GM23338 (cell line): ENCODE measurements around the gene USP46. TPM values are rescaled to one million over a fixed set of nuclear protein-coding genes. Genes with fewer than 3 reads are reported as not detected.

Experiments used
- ATAC-seq: fragments of 200-7000 bp; cut with Tn5 transposase; 3 replicates; pipeline ENCODE4 v1.9.1; 2020
- DNase-seq: peaks from one replicate; pipeline ENCODE4 v3.0.0-alpha.2; 2015; ENCODE audit warnings: low spot score
- H2AFZ ChIP-seq: fragments of 200-600 bp; sonication (generic); 2 replicates; pipeline ENCODE4 v1.8.0; 2016; ENCODE audit warnings: antibody characterized with exemption, mild to moderate bottlenecking, moderate library complexity
- H3F3A ChIP-seq: fragments of 200-600 bp; sonication (generic); replicated peaks from 2 replicates; pipeline ENCODE4 v1.8.0; 2017; ENCODE audit warnings: antibody characterized with exemption, mixed run types, low read depth
- H3K27ac ChIP-seq: fragments of 200-600 bp; sonication (generic); 2 replicates; pipeline ENCODE4 v1.6.1; 2016; ENCODE audit warnings: low read depth
- H3K27me3 ChIP-seq: fragments of 200-600 bp; sonication (generic); 2 replicates; pipeline ENCODE4 v1.8.0; 2016; ENCODE audit warnings: mild to moderate bottlenecking, mixed run types, moderate library complexity; ENCODE audit not compliant: insufficient read depth
- H3K36me3 ChIP-seq: fragments of 200-600 bp; sonication (generic); 2 replicates; pipeline ENCODE4 v1.8.0; 2016; ENCODE audit warnings: mild to moderate bottlenecking; ENCODE audit not compliant: insufficient read depth
- H3K4me1 ChIP-seq: fragments of 200-600 bp; sonication (generic); 2 replicates; pipeline ENCODE4 v1.8.0; 2016; ENCODE audit warnings: mild to moderate bottlenecking, moderate library complexity; ENCODE audit not compliant: insufficient read depth
- H3K4me2 ChIP-seq: fragments of 200-600 bp; sonication (generic); 2 replicates; pipeline ENCODE4 v1.7.1; 2017; ENCODE audit warnings: mixed run types
- H3K4me3 ChIP-seq: fragments of 200-600 bp; sonication (generic); 2 replicates; pipeline ENCODE4 v1.6.1; 2016; ENCODE audit warnings: mixed run types
- H3K79me2 ChIP-seq: fragments of 200-600 bp; sonication (generic); replicated peaks from 2 replicates; pipeline ENCODE4 v1.8.0; 2017; ENCODE audit warnings: mild to moderate bottlenecking; ENCODE audit not compliant: insufficient read depth
- H3K9me2 ChIP-seq: fragments of 200-600 bp; sonication (generic); 2 replicates; pipeline ENCODE4 v1.8.0; 2017; ENCODE audit not compliant: insufficient read depth
- H4K20me1 ChIP-seq: fragments of 200-600 bp; sonication (generic); replicated peaks from 2 replicates; pipeline ENCODE4 v1.8.0; 2017; ENCODE audit warnings: mild to moderate bottlenecking; ENCODE audit not compliant: insufficient read depth
- H3K27ac Mint-ChIP-seq: 2 replicates; pipeline ENCODE4 v1.8.0; 2020; ENCODE audit warnings: inconsistent platforms, mild to moderate bottlenecking, moderate library complexity, mixed read lengths
- H3K27me3 Mint-ChIP-seq: 3 replicates; pipeline ENCODE4 v1.8.0; 2022; ENCODE audit warnings: low read depth, mild to moderate bottlenecking, moderate library complexity, mixed read lengths, inconsistent platforms; ENCODE audit not compliant: insufficient read depth, poor library complexity
- H3K36me3 Mint-ChIP-seq: 3 replicates; pipeline ENCODE4 v1.8.0; 2021; ENCODE audit warnings: low read depth, mild to moderate bottlenecking, inconsistent platforms, moderate library complexity, mixed read lengths
- H3K4me1 Mint-ChIP-seq: 3 replicates; pipeline ENCODE4 v1.8.0; 2020; ENCODE audit warnings: mild to moderate bottlenecking, inconsistent platforms, mixed read lengths
- H3K4me3 Mint-ChIP-seq: 3 replicates; pipeline ENCODE4 v1.8.0; 2021; ENCODE audit warnings: moderate library complexity, mild to moderate bottlenecking, inconsistent platforms, mixed read lengths
- H3K9me3 Mint-ChIP-seq: 3 replicates; pipeline ENCODE4 v1.8.0; 2020; ENCODE audit warnings: moderate library complexity, mild to moderate bottlenecking, inconsistent platforms, mixed read lengths
- CREB1 ChIP-seq: fragments of 250-450 bp; sonication (Bioruptor Pico); IDR thresholded peaks from 2 replicates; pipeline ENCODE4 v1.5.0; 2020; ENCODE audit warnings: low read depth, mild to moderate bottlenecking, moderate library complexity
- EZH2 ChIP-seq: fragments of 200-600 bp; sonication (generic); IDR thresholded peaks from one replicate; pipeline ENCODE4 v1.8.0; 2017; ENCODE audit warnings: antibody characterized with exemption, mild to moderate bottlenecking, low read depth; ENCODE audit not compliant: unreplicated experiment
- EZH2phosphoT487 ChIP-seq: fragments of 200-600 bp; sonication (generic); IDR thresholded peaks from one replicate; pipeline ENCODE4 v1.8.1; 2018; ENCODE audit warnings: antibody characterized with exemption; ENCODE audit not compliant: unreplicated experiment
- JUNB ChIP-seq: IDR thresholded peaks from one replicate; pipeline ENCODE4 v1.6.1; 2016; ENCODE audit warnings: antibody characterized with exemption; ENCODE audit not compliant: unreplicated experiment
- POLR2AphosphoS5 ChIP-seq: IDR thresholded peaks from 2 replicates; pipeline ENCODE4 v1.6.1; 2016; ENCODE audit warnings: antibody characterized with exemption, low read depth
- REST ChIP-seq: IDR thresholded peaks from one replicate; pipeline ENCODE4 v1.6.1; 2018; ENCODE audit warnings: antibody characterized with exemption; ENCODE audit not compliant: unreplicated experiment
- STAT1 ChIP-seq: IDR thresholded peaks from one replicate; pipeline ENCODE4 v1.6.1; 2016; ENCODE audit warnings: antibody characterized with exemption; ENCODE audit not compliant: unreplicated experiment
- ZNF114 ChIP-seq: fragments of 250-450 bp; sonication (Bioruptor Pico); IDR thresholded peaks from 2 replicates; pipeline ENCODE4 v1.5.0; 2020; ENCODE audit warnings: mild to moderate bottlenecking, moderate library complexity
- ZNF331 ChIP-seq: fragments of 250-450 bp; sonication (Bioruptor Pico); IDR thresholded peaks from 2 replicates; pipeline ENCODE4 v1.5.0; 2020; ENCODE audit warnings: low read depth, mild to moderate bottlenecking, moderate library complexity
- polyA plus RNA-seq: library from polyadenylated mRNA; unstranded; fragments of >200 nt; fragmentation: Nextera tagmentation; extraction: Ambion mirVana; gene quantifications from 2 replicates; pipeline ENCODE4 v1.2.1, GENCODE V29; 2016
- total RNA-seq: library from RNA; depleted of rRNA; stranded (reverse); fragments of >200 nt; shearing (Covaris generic); gene quantifications from 2 replicates; pipeline ENCODE4 v1.2.3, GENCODE V29; 2014
- TF ChIP-seq, protein P1 (sequence below): fragments of 250-450 bp; sonication (Bioruptor Pico); IDR thresholded peaks from 2 replicates; pipeline ENCODE4 v1.5.0; 2020; ENCODE audit warnings: mild to moderate bottlenecking, moderate library complexity
- TF ChIP-seq, protein P2 (sequence below): IDR thresholded peaks from 2 replicates; pipeline ENCODE4 v1.6.1; 2016; ENCODE audit warnings: antibody characterized with exemption

Gene USP46
- total and polyA plus RNA-seq, 2 experiments from 2014 or later = 40.5 to 59.4 TPM

- TF ChIP-seq REST (no peak), EZH2phosphoT487 (no peak), STAT1 (no peak), ZNF114 (CRISPR knock-in tag) (no peak)
These were observed 34.4 kb upstream of the USP46 start (continued) for GRCh38 chr4:52693492-52693891.

GRCh38 chr4:52689096-52689495 lies 30.0 kb upstream of the USP46 start:
- no peaks in the 10 kb centered on the region for H4K20me1 ChIP-seq
- peaks cover 14% of the 10 kb centered on the region for H3K4me1 Mint-ChIP-seq
- no peaks in the 10 kb centered on the region for H3K27me3 ChIP-seq
- H3K36me3 Mint-ChIP-seq = 0 out of 3 replicates have a peak, but pooled peaks cover 7% of the 10 kb centered on the region
- H3K36me3 ChIP-seq = no peaks in the 10 kb centered on the region
- no peak overlapping the region; the same call in 1 of the 2 replicates for H3K4me2 ChIP-seq
- ATAC-seq (no peak), DNase-seq (no peak)
- H3F3A ChIP-seq = no peaks in the 10 kb centered on the region
- H3K27me3 Mint-ChIP-seq = peaks cover 2% of the 10 kb centered on the region
- H3K4me1 ChIP-seq = peaks cover 39% of the 10 kb centered on the region
- no peak overlapping the region for H3K27ac ChIP-seq
- H3K27ac Mint-ChIP-seq = no peak overlapping the region
- H3K9me3 Mint-ChIP-seq = peaks cover 20% of the 10 kb centered on the region
- no peak overlapping the region for H3K4me3 Mint-ChIP-seq
- 0 out of 2 replicates have a peak, but pooled peaks cover 7% of the 10 kb centered on the region for H3K9me2 ChIP-seq
- no peak overlapping the region for H2AFZ ChIP-seq
- no peak overlapping the region for H3K4me3 ChIP-seq
- no peaks in the 10 kb centered on the region for H3K79me2 ChIP-seq
- no peak for TF ChIP-seq JUNB
- TF ChIP-seq EZH2phosphoT487 = no peak
- TF ChIP-seq REST = no peak
- TF ChIP-seq, protein P1, sequence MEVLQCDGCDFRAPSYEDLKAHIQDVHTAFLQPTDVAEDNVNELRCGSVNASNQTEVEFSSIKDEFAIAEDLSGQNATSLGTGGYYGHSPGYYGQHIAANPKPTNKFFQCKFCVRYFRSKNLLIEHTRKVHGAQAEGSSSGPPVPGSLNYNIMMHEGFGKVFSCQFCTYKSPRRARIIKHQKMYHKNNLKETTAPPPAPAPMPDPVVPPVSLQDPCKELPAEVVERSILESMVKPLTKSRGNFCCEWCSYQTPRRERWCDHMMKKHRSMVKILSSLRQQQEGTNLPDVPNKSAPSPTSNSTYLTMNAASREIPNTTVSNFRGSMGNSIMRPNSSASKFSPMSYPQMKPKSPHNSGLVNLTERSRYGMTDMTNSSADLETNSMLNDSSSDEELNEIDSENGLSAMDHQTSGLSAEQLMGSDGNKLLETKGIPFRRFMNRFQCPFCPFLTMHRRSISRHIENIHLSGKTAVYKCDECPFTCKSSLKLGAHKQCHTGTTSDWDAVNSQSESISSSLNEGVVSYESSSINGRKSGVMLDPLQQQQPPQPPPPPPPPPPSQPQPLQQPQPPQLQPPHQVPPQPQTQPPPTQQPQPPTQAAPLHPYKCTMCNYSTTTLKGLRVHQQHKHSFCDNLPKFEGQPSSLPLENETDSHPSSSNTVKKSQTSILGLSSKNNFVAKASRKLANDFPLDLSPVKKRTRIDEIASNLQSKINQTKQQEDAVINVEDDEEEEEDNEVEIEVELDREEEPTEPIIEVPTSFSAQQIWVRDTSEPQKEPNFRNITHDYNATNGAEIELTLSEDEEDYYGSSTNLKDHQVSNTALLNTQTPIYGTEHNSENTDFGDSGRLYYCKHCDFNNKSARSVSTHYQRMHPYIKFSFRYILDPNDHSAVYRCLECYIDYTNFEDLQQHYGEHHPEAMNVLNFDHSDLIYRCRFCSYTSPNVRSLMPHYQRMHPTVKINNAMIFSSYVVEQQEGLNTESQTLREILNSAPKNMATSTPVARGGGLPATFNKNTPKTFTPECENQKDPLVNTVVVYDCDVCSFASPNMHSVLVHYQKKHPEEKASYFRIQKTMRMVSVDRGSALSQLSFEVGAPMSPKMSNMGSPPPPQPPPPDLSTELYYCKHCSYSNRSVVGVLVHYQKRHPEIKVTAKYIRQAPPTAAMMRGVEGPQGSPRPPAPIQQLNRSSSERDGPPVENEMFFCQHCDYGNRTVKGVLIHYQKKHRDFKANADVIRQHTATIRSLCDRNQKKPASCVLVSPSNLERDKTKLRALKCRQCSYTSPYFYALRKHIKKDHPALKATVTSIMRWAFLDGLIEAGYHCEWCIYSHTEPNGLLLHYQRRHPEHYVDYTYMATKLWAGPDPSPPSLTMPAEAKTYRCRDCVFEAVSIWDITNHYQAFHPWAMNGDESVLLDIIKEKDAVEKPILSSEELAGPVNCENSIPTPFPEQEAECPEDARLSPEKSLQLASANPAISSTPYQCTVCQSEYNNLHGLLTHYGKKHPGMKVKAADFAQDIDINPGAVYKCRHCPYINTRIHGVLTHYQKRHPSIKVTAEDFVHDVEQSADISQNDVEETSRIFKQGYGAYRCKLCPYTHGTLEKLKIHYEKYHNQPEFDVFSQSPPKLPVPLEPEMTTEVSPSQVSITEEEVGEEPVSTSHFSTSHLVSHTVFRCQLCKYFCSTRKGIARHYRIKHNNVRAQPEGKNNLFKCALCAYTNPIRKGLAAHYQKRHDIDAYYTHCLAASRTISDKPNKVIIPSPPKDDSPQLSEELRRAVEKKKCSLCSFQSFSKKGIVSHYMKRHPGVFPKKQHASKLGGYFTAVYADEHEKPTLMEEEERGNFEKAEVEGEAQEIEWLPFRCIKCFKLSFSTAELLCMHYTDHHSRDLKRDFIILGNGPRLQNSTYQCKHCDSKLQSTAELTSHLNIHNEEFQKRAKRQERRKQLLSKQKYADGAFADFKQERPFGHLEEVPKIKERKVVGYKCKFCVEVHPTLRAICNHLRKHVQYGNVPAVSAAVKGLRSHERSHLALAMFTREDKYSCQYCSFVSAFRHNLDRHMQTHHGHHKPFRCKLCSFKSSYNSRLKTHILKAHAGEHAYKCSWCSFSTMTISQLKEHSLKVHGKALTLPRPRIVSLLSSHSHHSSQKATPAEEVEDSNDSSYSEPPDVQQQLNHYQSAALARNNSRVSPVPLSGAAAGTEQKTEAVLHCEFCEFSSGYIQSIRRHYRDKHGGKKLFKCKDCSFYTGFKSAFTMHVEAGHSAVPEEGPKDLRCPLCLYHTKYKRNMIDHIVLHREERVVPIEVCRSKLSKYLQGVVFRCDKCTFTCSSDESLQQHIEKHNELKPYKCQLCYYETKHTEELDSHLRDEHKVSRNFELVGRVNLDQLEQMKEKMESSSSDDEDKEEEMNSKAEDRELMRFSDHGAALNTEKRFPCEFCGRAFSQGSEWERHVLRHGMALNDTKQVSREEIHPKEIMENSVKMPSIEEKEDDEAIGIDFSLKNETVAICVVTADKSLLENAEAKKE (CRISPR knock-in tag) = no peak
- no peak for TF ChIP-seq ZNF331
- no peak for TF ChIP-seq POLR2AphosphoS5
- no peak for TF ChIP-seq CREB1 (CRISPR knock-in tag)
- no peak for TF ChIP-seq STAT1
- TF ChIP-seq, protein P2, sequence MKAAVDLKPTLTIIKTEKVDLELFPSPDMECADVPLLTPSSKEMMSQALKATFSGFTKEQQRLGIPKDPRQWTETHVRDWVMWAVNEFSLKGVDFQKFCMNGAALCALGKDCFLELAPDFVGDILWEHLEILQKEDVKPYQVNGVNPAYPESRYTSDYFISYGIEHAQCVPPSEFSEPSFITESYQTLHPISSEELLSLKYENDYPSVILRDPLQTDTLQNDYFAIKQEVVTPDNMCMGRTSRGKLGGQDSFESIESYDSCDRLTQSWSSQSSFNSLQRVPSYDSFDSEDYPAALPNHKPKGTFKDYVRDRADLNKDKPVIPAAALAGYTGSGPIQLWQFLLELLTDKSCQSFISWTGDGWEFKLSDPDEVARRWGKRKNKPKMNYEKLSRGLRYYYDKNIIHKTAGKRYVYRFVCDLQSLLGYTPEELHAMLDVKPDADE = no peak
- TF ChIP-seq EZH2 = no peak
